ENCODE data around the gene CAPZA1. TPM values are rescaled to one million over a fixed set of nuclear protein-coding genes. Genes with fewer than 3 reads are reported as not detected.

Gene CAPZA1
- total RNA-seq, 1 donor from 2014 or later: 171 TPM

DNA sequence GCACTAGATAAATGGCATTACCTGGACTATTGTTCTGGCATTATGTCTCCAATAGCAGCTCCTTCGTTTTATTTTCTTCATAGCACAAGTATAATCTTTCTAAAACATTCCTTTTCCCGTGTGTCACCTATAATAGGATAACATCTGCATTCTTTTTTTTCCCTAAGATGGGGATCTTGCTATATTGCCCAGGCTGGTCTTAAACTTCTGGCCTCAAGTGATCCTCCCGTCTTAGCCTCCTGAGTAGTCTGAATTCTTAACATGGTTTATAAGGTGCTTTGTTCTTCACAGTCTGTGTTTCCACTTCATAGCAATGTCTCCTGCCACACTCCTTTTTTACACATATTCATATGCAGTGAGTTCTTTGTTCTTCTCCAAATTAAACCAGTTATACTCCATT lies 46.2 kb downstream of the CAPZA1 start:
- Histone ChIP-seq H4K20me1 (ENCODE audit: insufficient read depth, low read length) (no peaks in the 10 kb centered on the region), H3K9ac (ENCODE audit: low read length) (no peak overlapping the region), H3K36me3 (ENCODE audit: insufficient read depth, low read length) (peaks cover 54% of the 10 kb centered on the region), H3K79me2 (ENCODE audit: insufficient read depth, low read length) (no peaks in the 10 kb centered on the region), H3K4me3 (ENCODE audit: insufficient read depth, low read depth, low read length) (no peak overlapping the region), H2AFZ (ENCODE audit: low read depth, low read length) (no peak overlapping the region), H3K27ac (ENCODE audit: low read depth, low read length) (no peak overlapping the region), H3K4me2 (ENCODE audit: low read length) (no peak overlapping the region), H3K4me1 (ENCODE audit: insufficient read depth, low read length) (no peaks in the 10 kb centered on the region), H3K9me3 (ENCODE audit: insufficient read depth, low read depth, low read length) (no peaks in the 10 kb centered on the region), H3K27me3 (ENCODE audit: insufficient read depth, low read length) (no peaks in the 10 kb centered on the region)
- Mint-ChIP-seq H3K27me3 (ENCODE audit: low read depth, unreplicated experiment) (no peaks in the 10 kb centered on the region), H3K4me1 (ENCODE audit: low read depth, unreplicated experiment) (no peaks in the 10 kb centered on the region), H3K27ac (ENCODE audit: unreplicated experiment) (no peak overlapping the region), H3K9me3 (ENCODE audit: unreplicated experiment) (no peaks in the 10 kb centered on the region), H3K36me3 (ENCODE audit: low read depth, unreplicated experiment) (peaks cover 28% of the 10 kb centered on the region), H3K4me3 (ENCODE audit: unreplicated experiment) (no peak overlapping the region)
- no peak for TF ChIP-seq EZH2 (IDR thresholded peaks at IDR 0.05; ENCODE audit: insufficient read depth, low read length)
- TF ChIP-seq, protein P1, sequence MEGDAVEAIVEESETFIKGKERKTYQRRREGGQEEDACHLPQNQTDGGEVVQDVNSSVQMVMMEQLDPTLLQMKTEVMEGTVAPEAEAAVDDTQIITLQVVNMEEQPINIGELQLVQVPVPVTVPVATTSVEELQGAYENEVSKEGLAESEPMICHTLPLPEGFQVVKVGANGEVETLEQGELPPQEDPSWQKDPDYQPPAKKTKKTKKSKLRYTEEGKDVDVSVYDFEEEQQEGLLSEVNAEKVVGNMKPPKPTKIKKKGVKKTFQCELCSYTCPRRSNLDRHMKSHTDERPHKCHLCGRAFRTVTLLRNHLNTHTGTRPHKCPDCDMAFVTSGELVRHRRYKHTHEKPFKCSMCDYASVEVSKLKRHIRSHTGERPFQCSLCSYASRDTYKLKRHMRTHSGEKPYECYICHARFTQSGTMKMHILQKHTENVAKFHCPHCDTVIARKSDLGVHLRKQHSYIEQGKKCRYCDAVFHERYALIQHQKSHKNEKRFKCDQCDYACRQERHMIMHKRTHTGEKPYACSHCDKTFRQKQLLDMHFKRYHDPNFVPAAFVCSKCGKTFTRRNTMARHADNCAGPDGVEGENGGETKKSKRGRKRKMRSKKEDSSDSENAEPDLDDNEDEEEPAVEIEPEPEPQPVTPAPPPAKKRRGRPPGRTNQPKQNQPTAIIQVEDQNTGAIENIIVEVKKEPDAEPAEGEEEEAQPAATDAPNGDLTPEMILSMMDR (IDR thresholded peaks at IDR 0.05; ENCODE audit: insufficient read depth, low read depth, low read length): no peak
- FAIRE-seq: no peak
- DNase-seq (ENCODE audit: low read depth): no peak

DNA sequence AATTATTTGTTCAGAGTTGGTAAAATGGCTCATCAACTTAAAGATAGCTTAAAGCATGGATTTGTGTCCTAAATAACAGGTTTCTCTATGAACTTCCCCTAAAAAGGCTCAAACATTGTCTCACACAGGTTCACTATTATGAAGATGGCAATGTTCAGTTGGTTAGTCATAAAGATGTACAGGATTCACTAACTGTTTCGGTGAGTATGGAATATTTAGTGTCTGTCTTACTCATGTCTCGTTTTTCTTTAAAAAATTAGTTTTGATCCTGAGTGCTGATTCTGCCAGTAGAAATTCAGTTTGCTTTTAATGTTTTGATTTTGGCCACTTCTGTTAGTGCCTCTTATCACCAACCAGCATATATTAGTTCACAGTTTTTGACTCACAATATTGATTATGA lies 47.3 kb downstream of the CAPZA1 start:
- no peak overlapping the region for H3K9ac ChIP-seq (ENCODE audit: low read length)
- no peaks in the 10 kb centered on the region for H4K20me1 ChIP-seq (ENCODE audit: insufficient read depth, low read length)
- no peak overlapping the region for H3K4me2 ChIP-seq (ENCODE audit: low read length)
- H3K9me3 ChIP-seq (ENCODE audit: insufficient read depth, low read depth, low read length): no peaks in the 10 kb centered on the region
- H3K27me3 ChIP-seq (ENCODE audit: insufficient read depth, low read length): no peaks in the 10 kb centered on the region
- no peak overlapping the region for H3K27ac ChIP-seq (ENCODE audit: low read depth, low read length)
- H3K79me2 ChIP-seq (ENCODE audit: insufficient read depth, low read length): no peaks in the 10 kb centered on the region
- no peak overlapping the region for H3K4me3 ChIP-seq (ENCODE audit: insufficient read depth, low read depth, low read length)
- TF ChIP-seq EZH2 (IDR thresholded peaks at IDR 0.05; ENCODE audit: insufficient read depth, low read length): no peak
- TF ChIP-seq, protein P1 (IDR thresholded peaks at IDR 0.05; ENCODE audit: insufficient read depth, low read depth, low read length): no peak
- H3K36me3 ChIP-seq (ENCODE audit: insufficient read depth, low read length): peaks cover 54% of the 10 kb centered on the region
- H3K36me3 Mint-ChIP-seq (ENCODE audit: low read depth, unreplicated experiment): peaks cover 25% of the 10 kb centered on the region
- H3K4me3 Mint-ChIP-seq (ENCODE audit: unreplicated experiment): no peak overlapping the region
- H3K4me1 ChIP-seq (ENCODE audit: insufficient read depth, low read length): no peaks in the 10 kb centered on the region
- H2AFZ ChIP-seq (ENCODE audit: low read depth, low read length): no peak overlapping the region
- H3K27ac Mint-ChIP-seq (ENCODE audit: unreplicated experiment): no peak overlapping the region
- FAIRE-seq (no peak), DNase-seq (ENCODE audit: low read depth) (no peak)
- no peaks in the 10 kb centered on the region for H3K27me3 Mint-ChIP-seq (ENCODE audit: low read depth, unreplicated experiment)
- H3K9me3 Mint-ChIP-seq (ENCODE audit: unreplicated experiment): no peaks in the 10 kb centered on the region
- H3K4me1 Mint-ChIP-seq (ENCODE audit: low read depth, unreplicated experiment): no peaks in the 10 kb centered on the region

DNA sequence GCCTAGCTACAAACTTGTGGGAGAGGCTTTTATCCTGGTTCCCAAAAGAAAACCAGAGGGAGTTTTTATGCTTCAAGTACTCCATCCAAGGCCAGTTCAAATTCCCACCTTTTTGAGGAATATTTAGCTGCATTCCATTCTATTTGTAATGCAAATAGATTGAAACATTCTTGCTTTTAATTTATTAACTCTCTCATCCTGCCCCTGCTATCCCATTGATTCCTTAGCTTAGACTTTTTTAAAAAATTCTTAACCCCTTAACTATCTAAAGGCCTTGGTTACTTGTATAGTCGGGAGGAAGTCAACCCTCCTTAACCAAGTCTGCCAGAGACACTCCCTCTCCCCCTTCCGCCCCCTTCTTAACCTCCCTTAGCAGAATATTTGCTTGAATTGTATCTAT lies 52.4 kb downstream of the CAPZA1 start:
- Mint-ChIP-seq H3K4me1 (ENCODE audit: low read depth, unreplicated experiment) (peaks cover 22% of the 10 kb centered on the region), H3K27me3 (ENCODE audit: low read depth, unreplicated experiment) (no peaks in the 10 kb centered on the region), H3K9me3 (ENCODE audit: unreplicated experiment) (no peaks in the 10 kb centered on the region), H3K4me3 (ENCODE audit: unreplicated experiment) (no peak overlapping the region), H3K36me3 (ENCODE audit: low read depth, unreplicated experiment) (peaks cover 18% of the 10 kb centered on the region), H3K27ac (ENCODE audit: unreplicated experiment) (no peak overlapping the region)
- no peak for FAIRE-seq
- no peak overlapping the region for H3K4me2 ChIP-seq (ENCODE audit: low read length)
- peaks cover 41% of the 10 kb centered on the region for H3K36me3 ChIP-seq (ENCODE audit: insufficient read depth, low read length)
- H2AFZ ChIP-seq (ENCODE audit: low read depth, low read length): no peak overlapping the region
- no peaks in the 10 kb centered on the region for H3K9me3 ChIP-seq (ENCODE audit: insufficient read depth, low read depth, low read length)
- H3K27ac ChIP-seq (ENCODE audit: low read depth, low read length): no peak overlapping the region
- peaks cover 6% of the 10 kb centered on the region for H4K20me1 ChIP-seq (ENCODE audit: insufficient read depth, low read length)
- no peak overlapping the region for H3K4me3 ChIP-seq (ENCODE audit: insufficient read depth, low read depth, low read length)
- DNase-seq (ENCODE audit: low read depth): no peak
- no peak for TF ChIP-seq EZH2 (IDR thresholded peaks at IDR 0.05; ENCODE audit: insufficient read depth, low read length)
- TF ChIP-seq, protein P1 (IDR thresholded peaks at IDR 0.05; ENCODE audit: insufficient read depth, low read depth, low read length): no peak
- H3K4me1 ChIP-seq (ENCODE audit: insufficient read depth, low read length): peaks cover 19% of the 10 kb centered on the region
- peaks cover 23% of the 10 kb centered on the region for H3K79me2 ChIP-seq (ENCODE audit: insufficient read depth, low read length)
- no peaks in the 10 kb centered on the region for H3K27me3 ChIP-seq (ENCODE audit: insufficient read depth, low read length)
- no peak overlapping the region for H3K9ac ChIP-seq (ENCODE audit: low read length)
